Duodenal mucosa (tissue), 2 donors: ENCODE results near the gene ZER1.

Source experiments
- H3K27ac ChIP-seq: one replicate; pipeline ENCODE4 v1.7.0; 2013; ENCODE audit warnings: low read depth, low read length
- H3K27me3 ChIP-seq, 2 donors: one replicate each; pipeline ENCODE4 v1.7.0; 2013; ENCODE audit warnings: low read length in 2 of 2, control low read depth in 1 of 2; ENCODE audit not compliant: insufficient read depth in 2 of 2, control insufficient read depth in 1 of 2
- H3K36me3 ChIP-seq, 2 donors: one replicate each; pipeline ENCODE4 v1.7.0; 2013; ENCODE audit warnings: low read length in 2 of 2, control low read depth in 1 of 2; ENCODE audit not compliant: insufficient read depth in 2 of 2, control insufficient read depth in 1 of 2
- H3K4me1 ChIP-seq, 2 donors: one replicate each; pipeline ENCODE4 v1.7.0; 2013; ENCODE audit warnings: low read length in 2 of 2, control low read depth in 1 of 2; ENCODE audit not compliant: insufficient read depth in 2 of 2, control insufficient read depth in 1 of 2
- H3K4me3 ChIP-seq, 2 donors: one replicate each; pipeline ENCODE4 v1.7.0; 2013; ENCODE audit warnings: low read length in 2 of 2, low read depth in 1 of 2
- H3K9ac ChIP-seq, 2 donors: one replicate each; pipeline ENCODE4 v1.7.0; 2013; ENCODE audit warnings: low read length in 2 of 2, low read depth in 1 of 2
- H3K9me3 ChIP-seq, 2 donors: one replicate each; pipeline ENCODE4 v1.7.0; 2013; ENCODE audit warnings: low read length in 2 of 2, control low read depth in 1 of 2; ENCODE audit not compliant: control insufficient read depth in 1 of 2

The ZER1 gene

GRCh38 chr9:128685636-128686489 lies 85.9 kb downstream of the ZER1 start:
- no peaks in the 10 kb centered on the region for H3K9me3 ChIP-seq
- no peaks in the 10 kb centered on the region for H3K36me3 ChIP-seq
- H3K9ac ChIP-seq = peak overlapping the region; percentile 89 to 97
- H3K4me1 ChIP-seq = peaks cover 31 to 48% of the 10 kb centered on the region in 2 donors
- H3K4me3 ChIP-seq = peak overlapping the region; percentile 71 to 91
- H3K27ac ChIP-seq = peak overlapping the region; percentile 95
- no peaks in the 10 kb centered on the region for H3K27me3 ChIP-seq

- Histone ChIP-seq H3K9me3 (no peaks in the 10 kb centered on the region), H3K9ac (peak overlapping the region; percentile 89 to 97), H3K27me3 (no peaks in the 10 kb centered on the region), H3K4me1 (peaks cover 28 to 40% of the 10 kb centered on the region in 2 donors), H3K36me3 (no peaks in the 10 kb centered on the region), H3K27ac (peak overlapping the region; percentile 95), H3K4me3 (peak overlapping the region; percentile 91 to 93)
Measured at GRCh38 chr9:128684325-128685199, 87.2 kb downstream of the ZER1 start.

GRCh38 chr9:128684065-128684324 lies 87.7 kb downstream of the ZER1 start:
- Histone ChIP-seq H3K9me3 (no peaks in the 10 kb centered on the region), H3K27me3 (no peaks in the 10 kb centered on the region), H3K9ac (peak overlapping the region; percentile 89 to 97), H3K4me1 (peaks cover 28 to 40% of the 10 kb centered on the region in 2 donors), H3K36me3 (no peaks in the 10 kb centered on the region), H3K4me3 (peak overlapping the region; percentile 91 to 93), H3K27ac (peak overlapping the region; percentile 82)

- Histone ChIP-seq H3K36me3 (no peaks in the 10 kb centered on the region), H3K27ac (peak overlapping the region; percentile 82), H3K9ac (peak overlapping the region; percentile 89 to 97), H3K27me3 (no peaks in the 10 kb centered on the region), H3K4me3 (peak overlapping the region; percentile 91 to 93), H3K9me3 (no peaks in the 10 kb centered on the region), H3K4me1 (peaks cover 27 to 39% of the 10 kb centered on the region in 2 donors)
Measured at GRCh38 chr9:128683340-128684064, 88.2 kb downstream of the ZER1 start.
